Spleen (tissue), 7 donors: ENCODE results near the gene MRPS31.

Experiments
- CTCF ChIP-seq, 11 experiments: fragments of 200-600 bp in 7 of 11; fragments of 450-650 bp in 4 of 11; sonication (generic) in 4 of 11; IDR thresholded peaks in 8 of 11; conservative IDR thresholded peaks in 3 of 11; 1 replicate in 7 of 11; 2 replicates in 4 of 11; pipeline versions ENCODE4 v1.4.0 to v1.8.0; 2016 to 2021; ENCODE audit warnings: antibody characterized with exemption in 11 of 11, inconsistent platforms in 4 of 11, mild to moderate bottlenecking in 1 of 11
- POLR2A ChIP-seq, 3 donors: fragments of 450-650 bp; IDR thresholded peaks; one replicate each; pipeline ENCODE4 v1.5.1; 2017; ENCODE audit warnings: antibody characterized with exemption in 3 of 3, mild to moderate bottlenecking in 1 of 3
- donor health status: DM: no; HTN: no; CAD: no; lungs with moderate emphysema.
- donor health status: DM: no; HTN: no; CAD: no.
- donor health status: DM: no; HTN: no; CAD: no.

GRCh38 chr13:40789275-40790153 lies 18.5 kb upstream of the MRPS31 start, which contains the start of gene SLC25A15:
- peak in 5 of 11 experiments; percentile 44 to 54 (median 50) for TF ChIP-seq CTCF (IDR thresholded peaks at IDR 0.05 in 8 of 11, conservative IDR thresholded peaks at IDR 0.05 in 3 of 11)
- peak in 1 of 3 donors; percentile 40 for TF ChIP-seq POLR2A (IDR thresholded peaks at IDR 0.05)
